Stimulated activated CD4-positive, alpha-beta T cell treated with anti-CD3 and anti-CD28 coated beads, Interleukin-12 subunit alpha, Interleukin-12 subunit beta, amount 100 ng/mL, for 48 hours (primary cell): ENCODE data around the gene THAP7.
"Not testable (repeated sequence)": the region's sequence is repeated elsewhere in the genome, so short reads cannot be mapped to it uniquely, and the experiment has no call there.

Experiments
- DNase-seq, 3 donors: peaks; one replicate each; pipeline ENCODE4 v3.0.0-alpha.2; 2020; ENCODE audit warnings: low read depth in 2 of 3, low spot score in 1 of 3

THAP7 gene

GRCh38 chr22:21013657-21014201, 11.8 kb upstream of the THAP7 start:
- DNase-seq, result no peak

- DNase-seq, result no peak
These were observed 10.8 kb upstream of the THAP7 start for GRCh38 chr22:21012446-21013407.

- DNase-seq, result no peak
These were observed 8.7 kb upstream of the THAP7 start for GRCh38 chr22:21010426-21011113.

- no peak for DNase-seq
These were observed 7.9 kb upstream of the THAP7 start for GRCh38 chr22:21009638-21010425.

- DNase-seq, result not testable (repeated sequence)
These were observed 7.3 kb upstream of the THAP7 start for GRCh38 chr22:21009208-21009607.

- DNase-seq, result no peak
These were observed 1.9 kb upstream of the THAP7 start for GRCh38 chr22:21003782-21004181.

GRCh38 chr22:21000987-21001600, 824 bp downstream of the THAP7 start:
- DNase-seq, result no peak

GRCh38 chr22:21000207-21000986, 1.5 kb downstream of the THAP7 start:
- no peak for DNase-seq

GRCh38 chr22:20999350-21000206, 2.3 kb downstream of the THAP7 start:
- no peak for DNase-seq

- no peak for DNase-seq
These were observed 3.2 kb downstream of the THAP7 start for GRCh38 chr22:20998411-20999336.

GRCh38 chr22:20997536-20998257, 4.2 kb downstream of the THAP7 start:
- no peak for DNase-seq

GRCh38 chr22:20996598-20997535, 5.1 kb downstream of the THAP7 start:
- no peak for DNase-seq

GRCh38 chr22:20996031-20996410, 5.9 kb downstream of the THAP7 start:
- no peak for DNase-seq

GRCh38 chr22:20995329-20996030, 6.4 kb downstream of the THAP7 start:
- DNase-seq, result no peak

GRCh38 chr22:20994902-20995241, 7.0 kb downstream of the THAP7 start:
- DNase-seq, result no peak
